Activated CD8-positive, alpha-beta T cell treated with anti-CD3 and anti-CD28 coated beads for 36 hours (primary cell): ENCODE data around the gene FEZF2. TPM values are rescaled to one million over a fixed set of nuclear protein-coding genes. Genes with fewer than 3 reads are reported as not detected.

Source experiments
- ATAC-seq: fragments of 200-7000 bp; cut with Tn5 transposase; one replicate; pipeline ENCODE4 v1.10.0; 2021; ENCODE audit warnings: mild to moderate bottlenecking, moderate library complexity
- CTCF ChIA-PET: fragments of 350-600 bp; sonication (Branson Sonifier 250); formaldehyde crosslinking; loops from one replicate; lab custom pipeline; 2021; ENCODE audit warnings: antibody characterized with exemption; lab: Charles Lee
- POLR2A ChIA-PET: fragments of 350-600 bp; sonication (Branson Sonifier 250); formaldehyde crosslinking; loops from one replicate; lab custom pipeline; 2021; ENCODE audit warnings: antibody characterized with exemption; lab: Charles Lee
- DNase-seq: peaks from one replicate; pipeline ENCODE4 v3.0.0-alpha.2; 2020
- H3K27ac Mint-ChIP-seq: one replicate; pipeline ENCODE4 v1.8.0; 2021; ENCODE audit warnings: mild to moderate bottlenecking, mixed read lengths
- H3K27me3 Mint-ChIP-seq: one replicate; pipeline ENCODE4 v1.8.0; 2021; ENCODE audit warnings: mixed read lengths
- H3K36me3 Mint-ChIP-seq: one replicate; pipeline ENCODE4 v1.8.0; 2021; ENCODE audit warnings: low read depth, mixed read lengths
- H3K4me1 Mint-ChIP-seq: one replicate; pipeline ENCODE4 v1.8.0; 2021; ENCODE audit warnings: low read depth, mixed read lengths
- H3K4me3 Mint-ChIP-seq: one replicate; pipeline ENCODE4 v1.8.0; 2021; ENCODE audit warnings: mild to moderate bottlenecking, moderate library complexity, mixed read lengths
- H3K9me3 Mint-ChIP-seq: one replicate; pipeline ENCODE4 v1.8.0; 2021; ENCODE audit warnings: mixed read lengths
- CTCF ChIP-seq: fragments of 200-600 bp; IDR thresholded peaks from one replicate; pipeline ENCODE4 v1.8.0; 2022; ENCODE audit warnings: antibody characterized with exemption, mild to moderate bottlenecking
- intact Hi-C: fragments of 100-400 bp; cut with micrococcal nuclease; formaldehyde crosslinking; loops from one replicate; pipeline ENCODE4 v1.10.0; 2022
- total RNA-seq, 2 experiments: library from RNA; stranded (reverse); gene quantifications; one replicate each; pipeline ENCODE4 v1.2.3, GENCODE V29; 2021

Gene FEZF2
- total RNA-seq, 2 experiments from 2014 or later, result not detected

DNA sequence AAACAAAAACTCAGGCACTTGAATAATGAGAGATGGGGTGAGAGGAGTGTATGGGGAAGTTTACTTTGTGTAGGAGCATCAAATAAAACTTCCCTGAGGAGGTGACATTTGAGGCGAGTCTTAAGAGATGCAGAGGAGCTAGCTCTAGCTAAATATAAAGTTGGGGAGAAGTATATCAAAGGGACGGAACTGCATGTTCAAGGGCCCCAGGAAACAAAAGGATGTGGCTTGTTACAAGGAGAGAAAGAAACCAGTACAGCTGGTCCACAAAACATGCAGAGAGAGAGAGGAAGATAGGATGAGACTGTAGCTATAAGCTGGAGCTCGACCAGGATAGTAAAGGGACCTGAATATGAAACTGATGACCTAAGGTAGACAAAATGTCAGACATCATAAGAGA, 17.6 kb downstream of the FEZF2 start:
- no peak for ATAC-seq
- POLR2A ChIA-PET, result no interaction called here
- Mint-ChIP-seq H3K4me1 (no peaks in the 10 kb centered on the region), H3K36me3 (no peaks in the 10 kb centered on the region), H3K9me3 (no peaks in the 10 kb centered on the region), H3K4me3 (no peak overlapping the region), H3K27me3 (peaks cover 3% of the 10 kb centered on the region), H3K27ac (no peak overlapping the region)
- intact Hi-C loops, result no loop called here
- CTCF ChIA-PET, result no interaction called here
- TF ChIP-seq CTCF, result no peak
- no peak for DNase-seq

DNA sequence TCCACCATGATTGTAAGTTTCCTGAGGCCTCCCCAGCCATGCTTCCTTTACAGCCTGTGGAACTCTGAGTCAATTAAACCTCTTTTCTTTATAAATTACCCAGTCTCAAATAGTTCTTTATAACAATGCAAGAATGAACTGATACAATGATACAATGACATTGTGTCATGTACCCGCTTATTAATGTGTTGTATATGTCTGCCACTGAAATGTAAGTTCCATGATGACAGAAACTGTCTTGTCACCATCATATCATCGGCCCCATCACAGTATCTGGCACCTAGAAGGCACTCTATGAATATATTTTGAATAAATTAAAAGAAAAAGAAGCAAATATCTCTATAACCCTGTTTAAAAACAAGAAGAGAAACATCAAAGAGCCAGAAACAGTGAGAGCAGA, 29.6 kb downstream of the FEZF2 start:
- Mint-ChIP-seq H3K4me3 (no peak overlapping the region), H3K27me3 (peaks cover 2% of the 10 kb centered on the region), H3K36me3 (no peaks in the 10 kb centered on the region), H3K4me1 (no peaks in the 10 kb centered on the region), H3K9me3 (no peaks in the 10 kb centered on the region), H3K27ac (no peak overlapping the region)
- intact Hi-C loops, result no loop called here
- POLR2A ChIA-PET, result no interaction called here
- TF ChIP-seq CTCF, result no peak
- ATAC-seq, result no peak
- DNase-seq, result no peak
- CTCF ChIA-PET, result no interaction called here

DNA sequence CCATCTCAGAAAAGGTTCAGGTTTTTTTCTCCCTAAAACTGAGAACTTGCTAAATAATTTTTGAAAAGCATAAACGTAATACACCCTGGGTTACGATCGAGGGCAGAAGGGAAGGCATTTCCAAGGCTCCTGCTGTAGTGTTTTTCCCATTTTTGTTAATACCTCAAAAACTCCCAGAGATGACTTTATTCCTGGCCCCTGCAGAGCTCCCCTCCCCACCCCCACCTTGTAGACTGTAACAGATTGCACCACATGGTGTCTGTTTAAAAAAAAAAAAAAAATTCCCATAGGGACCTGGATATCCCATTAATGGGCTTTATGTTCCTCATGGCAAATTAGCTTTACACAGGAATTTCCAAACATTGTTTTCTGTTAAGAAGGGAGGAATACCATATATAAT, 38.2 kb downstream of the FEZF2 start:
- CTCF ChIA-PET, result no interaction called here
- Mint-ChIP-seq H3K27ac (no peak overlapping the region), H3K4me1 (no peaks in the 10 kb centered on the region), H3K9me3 (no peaks in the 10 kb centered on the region), H3K36me3 (no peaks in the 10 kb centered on the region), H3K4me3 (no peak overlapping the region), H3K27me3 (peaks cover 2% of the 10 kb centered on the region)
- no peak for DNase-seq
- no peak for TF ChIP-seq CTCF
- intact Hi-C loops, result no loop called here
- ATAC-seq, result no peak
- POLR2A ChIA-PET, result no interaction called here

GRCh38 chr3:62332835-62333244, 40.5 kb downstream of the FEZF2 start:
- DNase-seq (no peak), ATAC-seq (no peak)
- ChIA-PET POLR2A (no interaction called here), CTCF (interaction anchor here (1.1 to 3.5 kb wide), 2 partner anchors 9 to 132 kb away, joined by 4 to 10 read pairs; no protein-coding TSS in a partner anchor)
- intact Hi-C loops, result loop anchor here (5.0 kb wide), 1 partner anchor 229 kb away; no protein-coding TSS in a partner anchor
- Mint-ChIP-seq H3K4me3 (no peak overlapping the region), H3K36me3 (no peaks in the 10 kb centered on the region), H3K27me3 (peaks cover 5% of the 10 kb centered on the region), H3K9me3 (no peaks in the 10 kb centered on the region), H3K27ac (no peak overlapping the region), H3K4me1 (no peaks in the 10 kb centered on the region)
- peak; percentile 73 for TF ChIP-seq CTCF

- ATAC-seq, result no peak
- intact Hi-C loops, result loop anchor here (5.0 kb wide), 1 partner anchor 230 kb away; no protein-coding TSS in a partner anchor
- Mint-ChIP-seq H3K4me1 (no peaks in the 10 kb centered on the region), H3K4me3 (no peak overlapping the region), H3K9me3 (no peaks in the 10 kb centered on the region), H3K27me3 (peaks cover 5% of the 10 kb centered on the region), H3K27ac (no peak overlapping the region), H3K36me3 (no peaks in the 10 kb centered on the region)
- no peak for DNase-seq
- ChIA-PET POLR2A (no interaction called here), CTCF (interaction anchor here (0.6 to 3.5 kb wide), 4 partner anchors 10 to 1704 kb away, joined by 3 to 10 read pairs (median 4); no protein-coding TSS in a partner anchor)
- no peak for TF ChIP-seq CTCF
Measured at GRCh38 chr3:62332017-62332416, 41.3 kb downstream of the FEZF2 start.
